ENCODE results near the gene FANCE.

Gene FANCE

DNA sequence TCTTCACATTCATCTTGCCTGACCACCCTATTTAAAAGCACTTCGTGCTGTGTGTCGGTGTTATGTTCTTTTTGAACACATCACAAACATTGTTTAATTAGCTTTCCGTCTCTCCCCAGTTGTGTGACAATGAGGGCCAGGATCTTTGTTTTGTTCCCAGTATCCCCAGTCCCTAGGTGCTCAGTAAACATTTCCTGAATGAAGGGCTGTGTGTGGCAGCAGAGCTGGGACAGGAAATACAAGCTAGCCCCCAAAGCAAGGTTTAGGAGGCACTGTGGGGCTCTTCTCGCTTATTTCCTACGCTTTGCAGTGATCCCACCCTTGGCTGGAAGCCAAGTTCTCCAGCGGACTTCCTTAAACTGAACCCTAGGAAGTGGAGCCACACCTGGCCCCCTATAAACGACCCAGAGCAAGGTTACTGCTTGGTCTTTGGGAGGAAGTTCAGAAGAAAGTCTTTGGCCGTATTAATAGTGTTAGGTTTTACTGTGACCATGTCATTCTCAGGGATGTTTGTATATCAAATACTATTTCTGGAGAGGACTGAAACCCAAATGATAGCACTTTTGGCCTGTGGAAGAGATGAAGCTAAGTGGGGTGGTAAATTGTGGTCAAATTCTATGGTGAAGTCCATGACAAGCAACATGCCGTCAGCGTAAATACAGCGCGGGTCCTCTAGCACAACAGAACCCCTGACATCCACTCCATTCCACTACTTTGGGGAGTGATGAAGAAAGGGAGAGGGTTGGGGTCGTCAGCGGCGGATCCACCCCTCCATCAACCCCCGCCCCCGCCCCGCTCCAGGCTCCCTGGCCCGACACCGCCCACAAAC, 570 bp upstream of the FANCE start:
- TF ChIP-seq, protein P1, sequence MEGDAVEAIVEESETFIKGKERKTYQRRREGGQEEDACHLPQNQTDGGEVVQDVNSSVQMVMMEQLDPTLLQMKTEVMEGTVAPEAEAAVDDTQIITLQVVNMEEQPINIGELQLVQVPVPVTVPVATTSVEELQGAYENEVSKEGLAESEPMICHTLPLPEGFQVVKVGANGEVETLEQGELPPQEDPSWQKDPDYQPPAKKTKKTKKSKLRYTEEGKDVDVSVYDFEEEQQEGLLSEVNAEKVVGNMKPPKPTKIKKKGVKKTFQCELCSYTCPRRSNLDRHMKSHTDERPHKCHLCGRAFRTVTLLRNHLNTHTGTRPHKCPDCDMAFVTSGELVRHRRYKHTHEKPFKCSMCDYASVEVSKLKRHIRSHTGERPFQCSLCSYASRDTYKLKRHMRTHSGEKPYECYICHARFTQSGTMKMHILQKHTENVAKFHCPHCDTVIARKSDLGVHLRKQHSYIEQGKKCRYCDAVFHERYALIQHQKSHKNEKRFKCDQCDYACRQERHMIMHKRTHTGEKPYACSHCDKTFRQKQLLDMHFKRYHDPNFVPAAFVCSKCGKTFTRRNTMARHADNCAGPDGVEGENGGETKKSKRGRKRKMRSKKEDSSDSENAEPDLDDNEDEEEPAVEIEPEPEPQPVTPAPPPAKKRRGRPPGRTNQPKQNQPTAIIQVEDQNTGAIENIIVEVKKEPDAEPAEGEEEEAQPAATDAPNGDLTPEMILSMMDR (conservative IDR thresholded peaks at IDR 0.05; ENCODE audit: low read depth, low read length): no peak
- DNase-seq (ENCODE audit: low read depth): no peak
- peak overlapping the region; percentile 73 for H3K4me3 ChIP-seq (ENCODE audit: low read depth, low read length)

- H3K4me3 ChIP-seq (ENCODE audit: low read depth, low read length): peak overlapping the region; percentile 73
- TF ChIP-seq, protein P1 (conservative IDR thresholded peaks at IDR 0.05; ENCODE audit: low read depth, low read length): no peak
- no peak for DNase-seq (ENCODE audit: low read depth)
These were observed 1.1 kb downstream of the FANCE start for GRCh38 chr6:35453236-35453635.

GRCh38 chr6:35454391-35455110, 2.4 kb downstream of the FANCE start:
- TF ChIP-seq, protein P1 (conservative IDR thresholded peaks at IDR 0.05; ENCODE audit: low read depth, low read length): no peak
- H3K4me3 ChIP-seq (ENCODE audit: low read depth, low read length): no peak overlapping the region
- no peak for DNase-seq (ENCODE audit: low read depth)

DNA sequence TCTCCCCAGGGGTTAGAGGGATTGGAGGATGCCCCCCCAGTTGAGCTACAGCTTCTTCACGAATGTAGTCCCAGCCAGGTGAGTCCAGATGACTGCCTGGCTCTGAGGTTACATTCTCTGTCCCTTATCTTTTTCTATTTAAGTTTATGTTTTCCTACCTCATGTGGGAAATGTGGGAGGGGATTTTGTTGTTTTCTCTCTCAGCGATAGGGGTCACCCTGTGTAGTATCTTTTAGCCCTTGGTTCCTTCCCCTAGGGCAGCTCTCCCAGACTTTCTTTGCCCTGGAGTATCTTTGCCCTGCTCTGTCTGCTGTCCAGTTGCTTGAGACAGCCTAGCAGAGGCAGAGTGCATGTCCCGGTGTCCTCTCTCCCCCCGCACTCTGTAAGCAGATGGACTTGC, 5.8 kb downstream of the FANCE start:
- TF ChIP-seq, protein P1 (conservative IDR thresholded peaks at IDR 0.05; ENCODE audit: low read depth, low read length): no peak
- DNase-seq (ENCODE audit: low read depth): no peak
- H3K4me3 ChIP-seq (ENCODE audit: low read depth, low read length): no peak overlapping the region

GRCh38 chr6:35461270-35461669, 9.1 kb downstream of the FANCE start:
- TF ChIP-seq, protein P1 (conservative IDR thresholded peaks at IDR 0.05; ENCODE audit: low read depth, low read length): no peak
- DNase-seq (ENCODE audit: low read depth): no peak
- H3K4me3 ChIP-seq (ENCODE audit: low read depth, low read length): no peak overlapping the region

- H3K4me3 ChIP-seq (ENCODE audit: low read depth, low read length): no peak overlapping the region
- TF ChIP-seq, protein P1 (conservative IDR thresholded peaks at IDR 0.05; ENCODE audit: low read depth, low read length): no peak
- no peak for DNase-seq (ENCODE audit: low read depth)
These were observed 11.2 kb downstream of the FANCE start for GRCh38 chr6:35463292-35463691.
